Effector memory CD4-positive, alpha-beta T cell (primary cell): ENCODE data around the gene HCAR3.
A peak's percentile ranks its signal among the peaks of the same experiment; 100 is the strongest.
"Not testable (repeated sequence)": the region's sequence is repeated elsewhere in the genome, so short reads cannot be mapped to it uniquely, and the experiment has no call there.

Source experiments
- DNase-seq, 3 donors: peaks; one replicate each; pipeline ENCODE4 v3.0.0-alpha.2; 2020
- H3K27ac ChIP-seq: 2 replicates; pipeline ENCODE4 v1.7.0; 2013; ENCODE audit warnings: mild to moderate bottlenecking, low read length, moderate library complexity; ENCODE audit not compliant: insufficient read depth, poor library complexity, severe bottlenecking
- H3K27me3 ChIP-seq: replicated peaks from 2 replicates; pipeline ENCODE4 v1.7.0; 2013; ENCODE audit warnings: mild to moderate bottlenecking, low read length; ENCODE audit not compliant: insufficient read depth, control insufficient read depth, poor library complexity, severe bottlenecking
- H3K36me3 ChIP-seq: 2 replicates; pipeline ENCODE4 v1.7.0; 2013; ENCODE audit warnings: mild to moderate bottlenecking, low read length, moderate library complexity; ENCODE audit not compliant: control insufficient read depth, insufficient read depth
- H3K4me1 ChIP-seq: 2 replicates; pipeline ENCODE4 v1.7.0; 2013; ENCODE audit warnings: low read length, mild to moderate bottlenecking; ENCODE audit not compliant: control insufficient read depth, insufficient read depth, poor library complexity, severe bottlenecking
- H3K4me3 ChIP-seq: 2 replicates; pipeline ENCODE4 v1.7.0; 2013; ENCODE audit warnings: low read length, low read depth, mild to moderate bottlenecking; ENCODE audit not compliant: insufficient read depth, poor library complexity, severe bottlenecking
- H3K9me3 ChIP-seq: 2 replicates; pipeline ENCODE4 v1.7.0; 2013; ENCODE audit warnings: mild to moderate bottlenecking, low read length, moderate library complexity; ENCODE audit not compliant: control insufficient read depth
- total RNA-seq, 3 donors: gene quantifications; one replicate each; lab custom pipeline; 2026; lab: John Stamatoyannopoulos, UW

Gene HCAR3
- 0 to 0.97 (median 0.09) reads per million in 3 donors for total RNA-seq

DNA sequence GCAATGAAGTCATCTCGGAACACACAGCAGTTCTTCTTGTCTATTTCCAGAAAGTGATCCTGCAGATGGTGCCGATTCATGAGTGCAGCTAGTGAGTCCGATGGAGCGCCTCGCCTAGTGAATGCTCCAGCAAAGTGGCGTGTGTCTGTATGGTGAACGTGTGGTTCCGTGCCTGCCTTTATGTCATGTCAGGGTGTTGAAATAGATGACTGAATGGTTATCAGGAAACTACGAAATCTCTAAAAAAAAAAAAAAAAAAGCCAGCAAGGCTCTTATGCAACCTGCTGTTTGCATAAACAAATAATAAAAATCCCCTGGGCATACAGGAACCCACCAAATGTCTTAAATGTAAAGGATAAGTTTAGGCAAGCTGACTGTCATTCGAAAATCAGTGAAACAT lies at the start of gene HCAR3:
TSS of gene HCAR3 (minus strand) at position 154 of the 400 bp plus-strand sequence. CDS start at position 80, 74 bp downstream.
- not testable (repeated sequence) for H3K27ac ChIP-seq, H3K27me3 ChIP-seq, DNase-seq, H3K4me1 ChIP-seq, H3K9me3 ChIP-seq, H3K36me3 ChIP-seq, H3K4me3 ChIP-seq

DNA sequence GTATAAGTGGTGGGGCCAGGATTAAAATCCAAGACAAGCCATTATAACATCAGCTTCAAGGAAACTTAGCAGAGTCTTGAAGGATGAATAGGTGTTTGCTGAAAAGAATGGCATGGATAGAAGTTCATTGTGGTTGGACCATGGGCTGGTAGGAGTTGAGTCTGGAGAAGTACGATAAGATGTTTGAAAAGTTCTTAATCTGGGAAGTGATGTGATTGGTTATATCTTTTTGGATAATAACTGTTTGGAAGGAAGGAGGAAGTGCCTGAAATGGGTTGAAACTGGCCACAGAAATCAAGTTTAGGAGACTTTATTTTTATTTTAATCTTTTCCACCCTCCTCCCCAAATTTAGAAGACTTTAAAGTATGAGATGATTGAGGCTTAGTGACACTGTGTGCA lies 41.0 kb upstream of the HCAR3 start:
- no peak for DNase-seq
- H3K27ac ChIP-seq = no peak overlapping the region
- no peaks in the 10 kb centered on the region for H3K9me3 ChIP-seq
- peaks cover 46% of the 10 kb centered on the region for H3K36me3 ChIP-seq
- H3K4me1 ChIP-seq = peaks cover 8% of the 10 kb centered on the region
- no peak overlapping the region for H3K4me3 ChIP-seq
- no peaks in the 10 kb centered on the region for H3K27me3 ChIP-seq

DNA sequence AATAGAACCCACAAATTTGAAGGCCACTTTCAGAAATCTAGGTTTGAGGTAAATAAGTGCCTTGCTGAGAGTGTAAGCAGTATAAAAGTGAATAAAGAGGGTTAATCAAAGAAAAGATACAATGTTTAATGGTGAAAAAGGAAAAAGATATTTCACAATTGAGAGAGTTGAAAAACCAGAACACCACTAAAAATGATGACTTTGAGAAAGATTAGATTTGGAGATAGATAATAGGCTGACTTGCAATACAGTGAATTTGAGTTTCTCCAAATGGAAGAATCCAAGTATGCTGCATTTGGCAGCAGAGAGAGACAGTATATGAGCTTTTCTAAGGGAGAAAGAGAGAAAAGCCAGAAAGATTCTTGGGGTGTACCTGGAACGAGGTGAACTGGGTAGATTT lies 38.2 kb upstream of the HCAR3 start:
- H3K36me3 ChIP-seq = peaks cover 35% of the 10 kb centered on the region
- no peak overlapping the region for H3K27ac ChIP-seq

DNA sequence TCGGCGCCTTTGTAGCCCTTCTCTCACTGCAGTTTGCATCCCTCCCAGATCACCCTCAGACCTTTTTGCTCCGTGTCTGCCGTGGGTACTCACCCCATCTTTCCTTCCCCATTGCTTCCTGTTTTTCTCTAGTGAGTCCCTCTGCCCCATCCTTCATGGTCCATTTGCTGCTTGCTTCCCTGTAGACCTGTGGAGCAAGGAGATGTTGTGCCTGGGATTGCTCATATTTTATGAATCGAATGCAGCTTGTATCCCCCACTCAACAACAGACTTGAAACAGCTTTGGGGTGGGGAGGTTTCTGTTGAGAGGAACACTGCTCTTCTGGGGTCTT lies 36.7 kb upstream of the HCAR3 start:
- Histone ChIP-seq H3K4me1 (peaks cover 8% of the 10 kb centered on the region), H3K4me3 (peak overlapping the region; percentile 71), H3K9me3 (no peaks in the 10 kb centered on the region), H3K27ac (peak overlapping the region; percentile 84), H3K36me3 (peaks cover 27% of the 10 kb centered on the region), H3K27me3 (no peaks in the 10 kb centered on the region)
- DNase-seq = no peak

More for the DNA sequence above, 38.2 kb upstream of the HCAR3 start:
- H3K9me3 ChIP-seq = no peaks in the 10 kb centered on the region
- H3K27me3 ChIP-seq = no peaks in the 10 kb centered on the region
- peaks cover 8% of the 10 kb centered on the region for H3K4me1 ChIP-seq
- H3K4me3 ChIP-seq = no peak overlapping the region
- no peak for DNase-seq

DNA sequence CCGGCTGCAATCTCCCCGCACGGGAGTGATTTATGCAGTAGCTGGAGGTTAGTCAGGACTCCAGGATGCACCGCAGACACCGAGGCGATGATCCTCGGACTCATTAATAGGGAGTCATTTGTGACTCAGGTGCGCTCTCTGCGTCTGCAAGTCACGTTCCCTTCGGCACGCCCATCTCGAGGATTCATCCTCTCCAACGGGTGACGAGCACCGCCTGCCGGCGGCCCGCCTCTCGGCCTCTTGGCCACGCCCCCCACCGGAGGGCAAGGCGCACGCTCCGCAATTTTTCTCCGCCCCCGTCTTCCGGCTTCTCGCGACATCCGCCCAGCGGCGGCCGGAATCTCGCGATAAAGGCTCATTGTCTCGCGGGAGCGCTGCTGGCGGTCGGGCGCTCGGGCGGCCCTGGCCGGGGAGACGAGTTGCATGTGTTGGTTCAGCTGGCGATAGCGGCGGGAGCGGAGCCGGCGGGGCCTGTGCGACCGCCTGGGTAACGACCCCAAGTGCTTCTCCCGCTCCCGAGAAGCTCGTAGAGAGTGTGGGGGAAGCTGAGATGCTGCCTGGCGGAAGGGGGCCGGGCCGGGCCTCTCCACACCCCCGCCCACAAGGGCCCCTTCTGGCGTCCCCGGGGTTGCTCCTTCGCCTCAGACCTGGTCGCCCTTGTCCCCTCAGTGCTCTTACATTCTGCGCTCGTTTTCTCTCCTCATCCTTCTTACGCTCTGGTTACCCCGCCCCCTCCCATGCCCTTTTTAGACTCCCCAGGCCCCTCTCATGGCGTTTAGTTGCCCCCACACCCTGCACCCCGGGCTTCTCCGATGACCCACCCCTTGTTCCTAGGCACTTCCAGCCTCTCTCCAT lies 36.1 kb upstream of the HCAR3 start, which contains the start of gene DENR:
TSS of gene DENR (plus strand) at position 361 of the 855 bp plus-strand sequence. CDS start 878 bp downstream, outside the sequence.
- H3K4me1 ChIP-seq = peaks cover 8% of the 10 kb centered on the region
- H3K27ac ChIP-seq = peak within 1 kb of the TSS; percentile 84
- H3K4me3 ChIP-seq = peak within 1 kb of the TSS; percentile 71
- peak; percentile 98 to 99 (median 99) for DNase-seq
- peaks cover 21% of the 10 kb centered on the region for H3K36me3 ChIP-seq
- no peaks in the 10 kb centered on the region for H3K27me3 ChIP-seq
- no peaks in the 10 kb centered on the region for H3K9me3 ChIP-seq

DNA sequence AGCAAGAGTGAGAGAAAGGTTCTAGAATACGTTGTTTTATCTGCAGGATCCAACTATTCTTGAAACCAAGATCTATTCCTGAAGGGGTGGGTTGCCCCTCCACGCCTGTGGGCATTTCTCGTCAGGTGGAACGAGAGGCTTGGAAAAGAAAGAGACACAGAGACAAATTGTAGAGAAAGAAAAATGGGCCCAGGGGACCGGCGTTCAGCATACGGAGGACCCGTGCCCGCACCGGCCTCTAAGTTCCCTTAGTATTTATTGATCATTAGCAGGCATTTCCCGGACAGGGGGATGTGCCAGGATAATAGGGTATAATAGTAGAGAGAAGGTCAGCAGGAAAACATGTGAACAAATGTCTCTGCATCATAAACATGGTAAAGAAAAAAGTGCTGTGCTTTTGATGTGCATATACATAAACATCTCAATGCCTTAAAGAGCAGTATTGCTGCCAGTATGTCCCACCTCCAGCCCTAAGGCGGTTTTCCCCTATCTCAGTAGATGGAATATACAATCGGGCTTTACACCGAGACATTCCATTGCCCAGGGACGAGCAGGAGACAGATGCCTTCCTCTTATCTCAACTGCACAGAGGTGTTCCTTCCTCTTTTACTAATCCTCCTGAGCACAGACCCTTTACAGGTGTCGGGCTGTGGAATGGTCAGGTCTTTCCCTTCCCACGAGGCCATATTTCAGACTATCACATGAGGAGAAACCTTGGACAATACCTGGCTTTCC lies 34.3 kb upstream of the HCAR3 start:
- H3K4me3 ChIP-seq, DNase-seq, H3K27me3 ChIP-seq, H3K36me3 ChIP-seq, H3K4me1 ChIP-seq, H3K9me3 ChIP-seq, H3K27ac ChIP-seq: not testable (repeated sequence)

DNA sequence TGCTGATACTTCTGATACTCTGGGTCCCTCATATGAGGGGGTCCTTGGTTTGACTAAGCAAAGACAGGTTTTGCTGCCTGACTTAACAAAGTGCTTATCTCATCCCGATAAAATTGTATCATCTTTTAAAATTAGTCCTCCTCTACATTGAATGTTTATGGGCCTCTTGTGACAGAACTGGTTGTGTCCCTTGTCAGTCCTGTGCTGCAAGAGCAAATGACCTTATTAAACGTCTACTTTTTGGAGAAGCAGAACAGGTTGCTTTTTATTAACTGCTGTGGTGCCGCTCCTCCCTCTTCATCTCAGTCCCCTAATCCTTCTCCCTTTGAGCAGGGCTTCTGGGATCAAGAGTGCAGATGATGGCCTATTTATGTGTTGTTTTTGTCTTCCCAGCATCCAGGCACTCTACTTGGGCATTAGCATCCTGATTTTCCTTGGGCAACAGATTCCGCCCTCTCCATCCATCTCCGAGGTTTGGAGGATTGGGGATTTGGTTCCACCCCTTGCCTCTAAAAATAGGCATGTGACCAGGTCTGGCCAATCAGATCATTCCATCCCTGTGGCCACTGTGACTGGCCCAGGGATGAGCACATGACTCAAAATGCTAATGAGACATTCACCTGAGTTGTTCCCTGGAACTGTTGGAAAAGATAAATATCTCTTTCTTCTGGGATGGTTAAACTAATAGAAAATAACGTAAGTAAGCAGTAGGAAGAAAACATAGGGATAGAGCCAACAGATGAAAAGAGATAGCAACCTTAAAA lies 33.1 kb upstream of the HCAR3 start:
- Histone ChIP-seq H3K27ac (no peak overlapping the region), H3K27me3 (no peaks in the 10 kb centered on the region), H3K9me3 (no peaks in the 10 kb centered on the region), H3K36me3 (no peaks in the 10 kb centered on the region), H3K4me1 (peaks cover 8% of the 10 kb centered on the region), H3K4me3 (no peak overlapping the region)
- DNase-seq = no peak

DNA sequence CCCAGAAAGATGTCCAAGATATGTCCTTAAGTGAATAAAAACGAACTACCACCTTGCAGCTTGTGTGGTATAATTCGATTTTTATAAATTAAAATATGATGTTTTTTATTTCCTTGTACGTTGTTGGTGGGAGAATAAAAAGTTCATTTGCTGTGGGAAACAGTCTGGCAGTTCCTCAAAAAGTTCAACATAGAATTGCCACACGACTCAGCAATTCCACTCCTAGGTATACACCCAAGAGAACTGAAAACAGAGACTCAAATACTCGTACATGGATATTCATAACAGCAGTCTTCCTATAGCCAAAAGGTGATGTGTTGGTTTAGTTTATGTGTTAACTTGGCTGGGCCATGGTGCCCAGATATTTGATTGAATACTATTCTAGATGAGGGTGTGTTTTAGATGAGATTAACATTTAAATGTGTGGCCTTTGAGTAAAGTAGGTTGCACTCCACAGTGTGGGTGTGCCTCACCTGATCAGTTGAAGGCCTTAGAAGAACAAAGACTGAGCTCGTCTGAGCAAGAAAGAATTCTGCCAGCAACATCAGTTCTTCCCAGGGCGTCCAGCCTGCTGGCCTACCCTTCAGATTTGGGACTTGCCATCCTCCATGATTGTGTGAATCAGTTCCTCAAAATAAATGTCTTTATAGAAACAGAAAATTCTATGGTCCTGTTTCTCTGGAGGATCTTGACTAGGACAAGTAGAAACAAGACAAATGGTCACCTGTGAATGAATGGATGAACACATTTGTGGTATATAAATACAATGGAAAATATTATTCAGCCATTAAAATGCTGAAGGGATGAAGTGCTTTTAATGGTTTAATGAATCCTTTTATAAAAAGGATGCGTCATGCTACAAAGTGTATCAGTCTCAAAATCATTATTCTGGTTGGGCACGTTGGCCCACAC lies 30.9 kb upstream of the HCAR3 start:
- H3K27me3 ChIP-seq = no peaks in the 10 kb centered on the region
- DNase-seq = no peak
- H3K27ac ChIP-seq = no peak overlapping the region
- H3K9me3 ChIP-seq = no peaks in the 10 kb centered on the region
- no peak overlapping the region for H3K4me3 ChIP-seq
- H3K4me1 ChIP-seq = no peaks in the 10 kb centered on the region
- no peaks in the 10 kb centered on the region for H3K36me3 ChIP-seq

DNA sequence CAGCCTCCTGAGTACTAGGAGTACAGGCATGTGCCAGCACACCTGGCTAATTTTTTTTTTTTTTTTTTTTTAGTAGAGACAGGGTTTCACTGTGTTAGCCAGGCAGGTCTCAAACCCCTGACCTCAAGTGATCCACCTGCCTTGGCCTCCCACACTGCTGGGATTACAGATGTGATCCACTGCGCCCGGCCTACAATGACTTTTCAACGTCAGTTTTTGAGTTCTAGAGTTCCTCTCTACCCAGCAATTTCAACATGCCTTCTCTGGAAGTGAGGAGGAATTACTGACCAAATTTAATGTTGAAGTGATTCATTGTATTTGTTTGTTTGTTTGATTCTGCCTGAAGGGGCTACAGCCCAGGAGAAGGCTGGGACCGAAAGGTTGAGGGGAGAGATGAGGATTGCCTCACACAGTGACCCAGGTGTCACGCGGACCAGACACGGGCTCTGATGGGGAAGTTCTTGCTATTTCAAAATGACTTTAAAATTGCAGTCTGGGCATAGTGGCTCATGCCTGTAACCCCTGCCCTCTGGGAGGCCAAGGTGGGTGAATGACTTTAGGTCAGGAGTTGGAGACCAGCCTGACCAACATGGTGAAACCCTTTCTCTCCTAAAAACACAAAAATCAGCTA lies 27.4 kb upstream of the HCAR3 start:
- Histone ChIP-seq H3K27me3 (no peaks in the 10 kb centered on the region), H3K36me3 (no peaks in the 10 kb centered on the region), H3K4me3 (no peak overlapping the region), H3K4me1 (no peaks in the 10 kb centered on the region), H3K9me3 (no peaks in the 10 kb centered on the region), H3K27ac (no peak overlapping the region)
- DNase-seq = no peak
